Measurements from ENCODE around the gene SNAPC5.

GRCh38 chr15:66459818-66460615, 37.5 kb downstream of the SNAPC5 start:
- no peak for TF ChIP-seq CEBPB (IDR thresholded peaks at IDR 0.05; ENCODE audit: low read depth, low read length)
- TF ChIP-seq CTCF (conservative IDR thresholded peaks at IDR 0.05; ENCODE audit: low read depth, low read length), result no peak
- TF ChIP-seq MAFK (IDR thresholded peaks at IDR 0.05; ENCODE audit: low read depth, low read length), result no peak
- TF ChIP-seq BHLHE40 (IDR thresholded peaks at IDR 0.05; ENCODE audit: low read depth, low read length), result no peak

Data from IMR-90 (cell line).